ENCODE data around the gene TSPAN12. TPM values are rescaled to one million over a fixed set of nuclear protein-coding genes. Genes with fewer than 3 reads are reported as not detected.
"Not testable (repeated sequence)": the region's sequence is repeated elsewhere in the genome, so short reads cannot be mapped to it uniquely, and the experiment has no call there.

TSPAN12 gene, protein sequence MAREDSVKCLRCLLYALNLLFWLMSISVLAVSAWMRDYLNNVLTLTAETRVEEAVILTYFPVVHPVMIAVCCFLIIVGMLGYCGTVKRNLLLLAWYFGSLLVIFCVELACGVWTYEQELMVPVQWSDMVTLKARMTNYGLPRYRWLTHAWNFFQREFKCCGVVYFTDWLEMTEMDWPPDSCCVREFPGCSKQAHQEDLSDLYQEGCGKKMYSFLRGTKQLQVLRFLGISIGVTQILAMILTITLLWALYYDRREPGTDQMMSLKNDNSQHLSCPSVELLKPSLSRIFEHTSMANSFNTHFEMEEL
- total RNA-seq (2014; rRNA removed; shearing (Covaris generic); ENCODE audit: low replicate concordance) = not detected in 2 replicates

GRCh38 chr7:120857588-120858573 lies at the start of gene TSPAN12:
TSPAN12 (minus strand) TSS chr7:120858144; CDS start chr7:120856763, 1,381 bp downstream.
- Histone ChIP-seq H3K9me2 (replicated peaks; ENCODE audit: insufficient read depth, low read length) (no peaks in the 10 kb centered on the region), H3K27ac (ENCODE audit: low read length) (no peak within 1 kb of the TSS), H3K9ac (ENCODE audit: low read length) (no peak within 1 kb of the TSS), H3K79me2 (ENCODE audit: low read length) (no peaks in the 10 kb centered on the region), H3K27me3 (ENCODE audit: low read length) (no peaks in the 10 kb centered on the region), H2AFZ (ENCODE audit: low read length) (no peak within 1 kb of the TSS), H4K20me1 (ENCODE audit: insufficient read depth, low read depth, low read length) (no peaks in the 10 kb centered on the region), H3K36me3 (ENCODE audit: insufficient read depth, low read length) (no peaks in the 10 kb centered on the region), H3K4me1 (ENCODE audit: low read length) (no peaks in the 10 kb centered on the region), H3K4me2 (ENCODE audit: low read depth, low read length, poor library complexity, severe bottlenecking) (peak within 1 kb of the TSS; percentile 26), H3K4me3 (ENCODE audit: low read length) (no peak within 1 kb of the TSS), H3K9me3 (ENCODE audit: low read length) (no peaks in the 10 kb centered on the region)
- DNase-seq = no peak

- no peak for DNase-seq
- Histone ChIP-seq H3K4me1 (ENCODE audit: low read length) (no peaks in the 10 kb centered on the region), H3K9me2 (replicated peaks; ENCODE audit: insufficient read depth, low read length) (no peaks in the 10 kb centered on the region), H3K9ac (ENCODE audit: low read length) (no peak overlapping the region), H3K4me2 (ENCODE audit: low read depth, low read length, poor library complexity, severe bottlenecking) (no peak overlapping the region), H3K79me2 (ENCODE audit: low read length) (no peaks in the 10 kb centered on the region), H3K27me3 (ENCODE audit: low read length) (no peaks in the 10 kb centered on the region), H2AFZ (ENCODE audit: low read length) (no peak overlapping the region), H3K27ac (ENCODE audit: low read length) (no peak overlapping the region), H3K9me3 (ENCODE audit: low read length) (no peaks in the 10 kb centered on the region), H3K4me3 (ENCODE audit: low read length) (no peak overlapping the region), H4K20me1 (ENCODE audit: insufficient read depth, low read depth, low read length) (no peaks in the 10 kb centered on the region), H3K36me3 (ENCODE audit: insufficient read depth, low read length) (no peaks in the 10 kb centered on the region)
These were observed 41.0 kb upstream of the TSPAN12 start for GRCh38 chr7:120898715-120899499.

GRCh38 chr7:120895253-120895652 lies 37.3 kb upstream of the TSPAN12 start:
- H3K9me3 ChIP-seq (ENCODE audit: low read length); H3K9me2 ChIP-seq (replicated peaks; ENCODE audit: insufficient read depth, low read length); H3K27ac ChIP-seq (ENCODE audit: low read length); H3K79me2 ChIP-seq (ENCODE audit: low read length); H3K4me2 ChIP-seq (ENCODE audit: low read depth, low read length, poor library complexity, severe bottlenecking); H3K4me3 ChIP-seq (ENCODE audit: low read length); H3K27me3 ChIP-seq (ENCODE audit: low read length); H3K9ac ChIP-seq (ENCODE audit: low read length); H2AFZ ChIP-seq (ENCODE audit: low read length); H3K36me3 ChIP-seq (ENCODE audit: insufficient read depth, low read length); H4K20me1 ChIP-seq (ENCODE audit: insufficient read depth, low read depth, low read length); H3K4me1 ChIP-seq (ENCODE audit: low read length); DNase-seq: not testable (repeated sequence)

DNA sequence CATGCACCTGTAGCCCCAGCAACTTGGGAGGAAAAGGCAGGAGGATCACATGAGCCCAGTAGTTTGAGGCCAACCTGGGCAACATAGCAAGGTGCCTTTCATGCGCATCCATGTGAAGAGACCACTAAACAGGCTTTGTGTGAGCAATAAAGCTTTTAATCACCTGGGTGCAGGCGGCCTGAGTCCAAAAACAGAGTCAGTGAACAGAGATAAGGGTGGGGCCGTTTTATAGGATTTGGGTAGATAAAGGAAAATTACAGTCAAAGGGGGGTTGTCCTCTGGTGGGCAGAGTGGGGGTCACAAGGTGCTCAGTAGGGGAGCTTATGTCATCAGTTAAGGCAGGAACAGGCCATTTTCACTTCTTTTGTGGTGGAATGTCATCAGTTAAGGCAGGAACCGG lies 27.7 kb upstream of the TSPAN12 start:
- not testable (repeated sequence) for H3K9me3 ChIP-seq (ENCODE audit: low read length); H3K4me2 ChIP-seq (ENCODE audit: low read depth, low read length, poor library complexity, severe bottlenecking); H3K9me2 ChIP-seq (replicated peaks; ENCODE audit: insufficient read depth, low read length); H2AFZ ChIP-seq (ENCODE audit: low read length); H3K4me3 ChIP-seq (ENCODE audit: low read length); H3K36me3 ChIP-seq (ENCODE audit: insufficient read depth, low read length); H3K27ac ChIP-seq (ENCODE audit: low read length); H3K4me1 ChIP-seq (ENCODE audit: low read length); H3K79me2 ChIP-seq (ENCODE audit: low read length); DNase-seq; H3K27me3 ChIP-seq (ENCODE audit: low read length); H3K9ac ChIP-seq (ENCODE audit: low read length); H4K20me1 ChIP-seq (ENCODE audit: insufficient read depth, low read depth, low read length)

DNA sequence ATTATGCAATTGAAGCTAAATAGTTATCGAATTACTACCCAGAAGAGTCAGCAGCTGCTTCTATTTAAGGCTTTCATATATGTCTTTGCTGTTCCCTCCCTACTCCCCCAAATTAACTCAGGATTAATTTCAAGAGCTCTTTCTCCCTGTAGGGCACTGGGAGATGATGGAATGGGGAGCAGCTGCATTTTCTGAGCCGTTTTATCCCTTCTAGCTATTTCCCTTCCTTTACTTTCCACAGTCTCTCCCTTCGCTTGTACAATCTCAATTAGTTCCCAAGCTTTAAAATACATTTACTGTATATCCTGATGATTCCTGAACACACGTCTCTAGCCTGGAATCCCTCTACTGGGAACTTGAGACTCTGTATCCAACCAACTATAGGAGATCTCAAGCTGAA lies 19.8 kb upstream of the TSPAN12 start:
- H4K20me1 ChIP-seq (ENCODE audit: insufficient read depth, low read depth, low read length) = no peaks in the 10 kb centered on the region
- H3K27ac ChIP-seq (ENCODE audit: low read length) = no peak overlapping the region
- no peaks in the 10 kb centered on the region for H3K9me2 ChIP-seq (replicated peaks; ENCODE audit: insufficient read depth, low read length)
- H3K4me1 ChIP-seq (ENCODE audit: low read length) = no peaks in the 10 kb centered on the region
- H2AFZ ChIP-seq (ENCODE audit: low read length) = no peak overlapping the region
- DNase-seq = no peak
- no peak overlapping the region for H3K4me2 ChIP-seq (ENCODE audit: low read depth, low read length, poor library complexity, severe bottlenecking)
- H3K9ac ChIP-seq (ENCODE audit: low read length) = no peak overlapping the region
- H3K36me3 ChIP-seq (ENCODE audit: insufficient read depth, low read length) = no peaks in the 10 kb centered on the region
- H3K4me3 ChIP-seq (ENCODE audit: low read length) = no peak overlapping the region
- H3K79me2 ChIP-seq (ENCODE audit: low read length) = no peaks in the 10 kb centered on the region
- no peaks in the 10 kb centered on the region for H3K9me3 ChIP-seq (ENCODE audit: low read length)
- H3K27me3 ChIP-seq (ENCODE audit: low read length) = no peaks in the 10 kb centered on the region

DNA sequence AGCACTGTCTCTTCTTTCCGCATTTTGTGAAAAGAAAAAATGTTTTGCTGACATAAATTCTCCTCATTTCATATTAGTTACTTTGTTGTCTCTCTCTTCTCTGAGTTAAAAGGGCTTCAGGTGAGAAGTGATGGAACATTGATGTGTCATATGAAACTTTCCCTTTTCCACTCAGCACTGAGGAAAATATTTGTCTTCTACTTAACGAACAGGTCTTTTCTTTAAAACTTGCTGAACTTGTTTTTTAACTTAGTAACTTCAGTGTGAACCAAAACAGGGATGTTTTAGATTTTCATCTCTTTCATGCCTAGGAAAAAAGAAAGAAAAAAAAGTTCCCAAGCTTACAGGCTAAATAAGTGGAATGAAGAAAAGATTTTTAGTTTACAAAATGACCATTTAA lies 19.0 kb upstream of the TSPAN12 start:
- H3K4me3 ChIP-seq (ENCODE audit: low read length) = no peak overlapping the region
- no peak for DNase-seq

DNA sequence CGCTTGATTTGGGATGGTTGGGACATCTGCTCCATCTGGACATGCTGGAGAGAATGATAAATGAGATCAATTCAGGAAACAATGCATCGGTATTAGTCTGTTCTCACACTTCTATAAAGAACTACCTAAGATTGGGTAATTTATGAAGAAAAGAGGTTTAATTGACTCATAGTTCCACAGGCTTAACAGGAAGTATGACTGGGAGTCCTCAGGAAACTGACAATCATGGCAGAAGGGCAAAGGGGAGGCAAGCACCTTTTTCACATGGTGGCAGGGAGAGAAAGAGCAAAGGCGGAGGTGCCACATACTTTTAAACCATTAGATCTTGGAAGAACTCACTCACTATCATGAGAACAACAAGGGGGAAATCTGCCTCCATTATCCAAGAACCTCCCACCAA lies 16.8 kb upstream of the TSPAN12 start:
- Histone ChIP-seq H4K20me1 (ENCODE audit: insufficient read depth, low read depth, low read length) (no peaks in the 10 kb centered on the region), H3K4me1 (ENCODE audit: low read length) (no peaks in the 10 kb centered on the region), H3K27me3 (ENCODE audit: low read length) (no peaks in the 10 kb centered on the region), H3K9me2 (replicated peaks; ENCODE audit: insufficient read depth, low read length) (no peaks in the 10 kb centered on the region), H3K9me3 (ENCODE audit: low read length) (no peaks in the 10 kb centered on the region), H2AFZ (ENCODE audit: low read length) (no peak overlapping the region), H3K4me3 (ENCODE audit: low read length) (no peak overlapping the region), H3K27ac (ENCODE audit: low read length) (no peak overlapping the region), H3K79me2 (ENCODE audit: low read length) (no peaks in the 10 kb centered on the region), H3K4me2 (ENCODE audit: low read depth, low read length, poor library complexity, severe bottlenecking) (no peak overlapping the region), H3K36me3 (ENCODE audit: insufficient read depth, low read length) (no peaks in the 10 kb centered on the region), H3K9ac (ENCODE audit: low read length) (no peak overlapping the region)
- DNase-seq = no peak

More for the DNA sequence above, 19.0 kb upstream of the TSPAN12 start:
- Histone ChIP-seq H3K4me2 (ENCODE audit: low read depth, low read length, poor library complexity, severe bottlenecking) (no peak overlapping the region), H3K9ac (ENCODE audit: low read length) (no peak overlapping the region), H3K27me3 (ENCODE audit: low read length) (no peaks in the 10 kb centered on the region), H3K79me2 (ENCODE audit: low read length) (no peaks in the 10 kb centered on the region), H3K27ac (ENCODE audit: low read length) (no peak overlapping the region), H3K9me2 (replicated peaks; ENCODE audit: insufficient read depth, low read length) (no peaks in the 10 kb centered on the region), H4K20me1 (ENCODE audit: insufficient read depth, low read depth, low read length) (no peaks in the 10 kb centered on the region), H3K4me1 (ENCODE audit: low read length) (no peaks in the 10 kb centered on the region), H3K9me3 (ENCODE audit: low read length) (no peaks in the 10 kb centered on the region), H2AFZ (ENCODE audit: low read length) (no peak overlapping the region), H3K36me3 (ENCODE audit: insufficient read depth, low read length) (no peaks in the 10 kb centered on the region)

DNA sequence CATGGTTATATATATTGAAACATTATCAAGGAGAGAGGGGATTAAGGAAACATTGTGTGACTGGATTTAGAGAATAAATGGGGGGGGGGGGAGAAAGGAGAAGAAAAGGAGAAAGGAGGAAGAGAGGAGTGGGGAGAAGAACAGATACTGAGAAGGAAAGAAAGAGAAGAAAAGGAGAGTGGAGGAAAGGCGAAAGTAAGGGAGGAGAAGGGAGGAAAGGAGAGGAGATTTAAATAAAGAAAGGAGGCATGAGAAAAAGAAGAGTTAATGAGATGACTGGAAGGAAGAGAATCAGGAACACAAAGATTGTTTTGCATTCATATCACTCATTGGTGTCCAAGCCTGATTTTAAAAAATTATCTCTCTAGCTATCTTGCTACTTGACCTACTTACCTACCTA lies 16.1 kb upstream of the TSPAN12 start:
- Histone ChIP-seq H3K27ac (ENCODE audit: low read length) (no peak overlapping the region), H4K20me1 (ENCODE audit: insufficient read depth, low read depth, low read length) (no peaks in the 10 kb centered on the region), H3K27me3 (ENCODE audit: low read length) (no peaks in the 10 kb centered on the region), H3K9me2 (replicated peaks; ENCODE audit: insufficient read depth, low read length) (no peaks in the 10 kb centered on the region), H3K4me1 (ENCODE audit: low read length) (no peaks in the 10 kb centered on the region), H3K9ac (ENCODE audit: low read length) (no peak overlapping the region), H2AFZ (ENCODE audit: low read length) (no peak overlapping the region), H3K4me3 (ENCODE audit: low read length) (no peak overlapping the region), H3K9me3 (ENCODE audit: low read length) (no peaks in the 10 kb centered on the region), H3K4me2 (ENCODE audit: low read depth, low read length, poor library complexity, severe bottlenecking) (no peak overlapping the region), H3K36me3 (ENCODE audit: insufficient read depth, low read length) (no peaks in the 10 kb centered on the region), H3K79me2 (ENCODE audit: low read length) (no peaks in the 10 kb centered on the region)
- no peak for DNase-seq

Measured in Karpas-422 (cell line).